Upper lobe of right lung (tissue), 1 donor: ENCODE results near the gene MYO16. TPM values are rescaled to one million over a fixed set of nuclear protein-coding genes. Genes with fewer than 3 reads are reported as not detected.

ENCODE experiments used
- ATAC-seq: fragments of 200-7000 bp; cut with Tn5 transposase; one replicate; pipeline ENCODE4 v1.9.1; 2020; ENCODE audit warnings: mild to moderate bottlenecking, moderate library complexity
- DNase-seq: peaks from one replicate; pipeline ENCODE4 v3.0.0-alpha.2; 2020
- H3K27ac ChIP-seq: fragments of 200-600 bp; one replicate; pipeline ENCODE4 v1.8.0; 2022
- H3K27me3 ChIP-seq: fragments of 200-600 bp; one replicate; pipeline ENCODE4 v1.8.0; 2022; ENCODE audit warnings: mild to moderate bottlenecking
- H3K36me3 ChIP-seq: fragments of 200-600 bp; one replicate; pipeline ENCODE4 v1.8.0; 2022
- H3K4me1 ChIP-seq: fragments of 200-600 bp; one replicate; pipeline ENCODE4 v1.8.0; 2022
- H3K4me3 ChIP-seq: fragments of 200-600 bp; one replicate; pipeline ENCODE4 v1.8.0; 2022; ENCODE audit warnings: mild to moderate bottlenecking
- H3K9me3 ChIP-seq: fragments of 200-600 bp; one replicate; pipeline ENCODE4 v1.8.0; 2022
- intact Hi-C: fragments of 100-400 bp; cut with DNase I; formaldehyde crosslinking; loops from one replicate; pipeline ENCODE4 v1.11.0; 2022
- total RNA-seq: library from RNA; stranded (reverse); fragmentation: NEBNext Ultra II Directional; extraction: Animal tissue kit (Norgen Biotek cat#: 25700); gene quantifications from one replicate; pipeline ENCODE4 v1.2.1, GENCODE V29; 2021
- TF ChIP-seq, protein P1 (sequence below): fragments of 200-600 bp; IDR thresholded peaks from one replicate; pipeline ENCODE4 v1.8.0; 2022; ENCODE audit warnings: antibody characterized with exemption
- donor health status: DM: no; HTN: yes; CAD: no; lungs with severe emphysema.

Gene MYO16
- total RNA-seq, 1 donor from 2014 or later = 0.46 TPM

DNA sequence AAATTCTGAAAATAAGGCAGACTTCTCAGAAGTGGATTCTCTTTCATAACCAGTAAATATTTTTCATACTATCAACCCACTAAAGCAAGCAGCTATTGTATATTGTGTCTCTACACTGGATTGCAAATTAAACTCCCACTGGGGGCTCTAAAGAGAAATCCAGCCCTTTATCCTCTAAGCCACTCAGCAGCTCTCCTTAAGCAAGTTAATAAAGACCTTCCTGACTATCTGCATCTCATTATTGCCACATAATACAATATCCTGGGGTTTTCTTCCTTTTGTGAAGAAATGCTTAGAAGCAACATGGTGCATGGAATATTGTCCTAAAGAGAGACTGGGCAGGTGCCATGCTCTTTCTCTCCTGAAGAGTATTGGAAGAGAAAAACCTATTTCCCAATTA lies 521.3 kb downstream of the MYO16 start:
- Histone ChIP-seq H3K9me3 (no peaks in the 10 kb centered on the region), H3K36me3 (no peaks in the 10 kb centered on the region), H3K4me3 (no peak overlapping the region), H3K27me3 (no peaks in the 10 kb centered on the region), H3K27ac (no peak overlapping the region), H3K4me1 (peaks cover 5% of the 10 kb centered on the region)
- TF ChIP-seq, protein P1, sequence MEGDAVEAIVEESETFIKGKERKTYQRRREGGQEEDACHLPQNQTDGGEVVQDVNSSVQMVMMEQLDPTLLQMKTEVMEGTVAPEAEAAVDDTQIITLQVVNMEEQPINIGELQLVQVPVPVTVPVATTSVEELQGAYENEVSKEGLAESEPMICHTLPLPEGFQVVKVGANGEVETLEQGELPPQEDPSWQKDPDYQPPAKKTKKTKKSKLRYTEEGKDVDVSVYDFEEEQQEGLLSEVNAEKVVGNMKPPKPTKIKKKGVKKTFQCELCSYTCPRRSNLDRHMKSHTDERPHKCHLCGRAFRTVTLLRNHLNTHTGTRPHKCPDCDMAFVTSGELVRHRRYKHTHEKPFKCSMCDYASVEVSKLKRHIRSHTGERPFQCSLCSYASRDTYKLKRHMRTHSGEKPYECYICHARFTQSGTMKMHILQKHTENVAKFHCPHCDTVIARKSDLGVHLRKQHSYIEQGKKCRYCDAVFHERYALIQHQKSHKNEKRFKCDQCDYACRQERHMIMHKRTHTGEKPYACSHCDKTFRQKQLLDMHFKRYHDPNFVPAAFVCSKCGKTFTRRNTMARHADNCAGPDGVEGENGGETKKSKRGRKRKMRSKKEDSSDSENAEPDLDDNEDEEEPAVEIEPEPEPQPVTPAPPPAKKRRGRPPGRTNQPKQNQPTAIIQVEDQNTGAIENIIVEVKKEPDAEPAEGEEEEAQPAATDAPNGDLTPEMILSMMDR = no peak
- ATAC-seq (no peak), DNase-seq (no peak)
- intact Hi-C loops = no loop called here

DNA sequence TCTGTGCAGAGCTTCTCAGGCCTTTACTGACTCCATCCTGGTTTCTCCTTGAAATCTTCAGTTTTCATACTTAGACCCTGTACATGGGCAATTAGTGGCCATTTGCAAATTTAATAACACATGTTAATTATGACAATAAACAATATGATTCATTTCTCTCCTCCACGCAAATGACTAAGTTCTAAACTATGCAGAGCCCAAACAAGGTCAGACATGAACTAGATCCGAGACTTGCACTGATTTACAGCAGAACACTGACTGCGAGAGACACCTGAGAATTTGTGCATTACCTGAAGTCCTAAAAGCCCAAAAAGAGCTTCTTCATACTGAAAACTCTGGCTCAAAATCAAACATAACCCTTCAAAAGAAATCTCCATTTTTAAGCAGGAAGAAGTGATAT lies 521.8 kb downstream of the MYO16 start:
- Histone ChIP-seq H3K4me1 (peaks cover 10% of the 10 kb centered on the region), H3K4me3 (no peak overlapping the region), H3K27ac (no peak overlapping the region), H3K36me3 (no peaks in the 10 kb centered on the region), H3K27me3 (no peaks in the 10 kb centered on the region), H3K9me3 (no peaks in the 10 kb centered on the region)
- TF ChIP-seq, protein P1 = no peak
- intact Hi-C loops = no loop called here
- DNase-seq = no peak
- ATAC-seq = no peak

DNA sequence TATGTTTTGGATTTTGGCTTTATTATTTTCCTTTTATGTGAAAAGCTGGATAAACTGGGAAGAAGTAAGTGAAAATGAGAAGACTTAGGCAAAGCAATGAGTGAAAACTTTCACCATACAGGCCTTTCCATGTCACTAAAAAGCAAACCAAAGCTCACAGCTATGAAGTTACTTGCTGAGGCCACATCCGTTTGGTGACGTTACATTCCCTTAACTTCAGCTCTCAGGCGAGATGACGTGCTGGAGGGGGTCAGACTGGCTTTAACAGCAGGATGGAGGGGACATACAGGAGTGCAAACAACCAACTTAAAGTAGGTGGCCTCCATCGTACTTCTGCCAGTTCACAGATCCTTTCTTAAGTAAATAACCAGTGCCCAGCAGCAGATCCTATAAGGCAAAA lies 522.3 kb downstream of the MYO16 start:
- no peaks in the 10 kb centered on the region for H3K27me3 ChIP-seq
- no peak for ATAC-seq
- TF ChIP-seq, protein P1 = no peak
- no peak overlapping the region for H3K27ac ChIP-seq
- H3K4me1 ChIP-seq = peaks cover 10% of the 10 kb centered on the region
- DNase-seq = no peak
- no peaks in the 10 kb centered on the region for H3K36me3 ChIP-seq
- intact Hi-C loops = no loop called here
- H3K4me3 ChIP-seq = no peak overlapping the region
- H3K9me3 ChIP-seq = no peaks in the 10 kb centered on the region

DNA sequence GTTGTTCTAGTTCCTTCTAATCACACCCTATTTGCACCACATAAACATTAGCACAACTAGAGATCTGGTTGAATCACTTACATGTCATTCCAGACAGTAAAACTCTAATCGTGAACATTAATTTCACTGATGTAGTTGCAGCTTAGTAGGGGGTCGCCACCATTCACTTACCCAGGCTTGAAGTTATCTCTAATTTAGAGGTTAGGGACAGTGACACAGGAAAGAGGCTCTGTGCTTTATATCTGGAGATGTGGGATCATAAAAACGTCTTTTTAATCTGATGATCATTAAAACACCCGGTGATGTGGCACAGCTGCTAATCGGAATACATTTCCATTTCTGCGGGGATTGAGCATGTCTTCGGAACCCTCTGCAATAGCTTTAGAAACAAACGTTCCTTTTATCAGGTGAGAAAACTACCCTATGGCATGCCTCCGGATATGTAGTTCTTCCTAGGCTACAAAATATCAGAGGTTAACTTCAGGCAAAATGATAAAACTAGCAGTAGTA lies 523.0 kb downstream of the MYO16 start:
- TF ChIP-seq, protein P1 = no peak
- Histone ChIP-seq H3K36me3 (no peaks in the 10 kb centered on the region), H3K27me3 (no peaks in the 10 kb centered on the region), H3K9me3 (no peaks in the 10 kb centered on the region), H3K4me3 (no peak overlapping the region), H3K27ac (no peak overlapping the region), H3K4me1 (peaks cover 10% of the 10 kb centered on the region)
- DNase-seq (no peak), ATAC-seq (no peak)
- intact Hi-C loops = no loop called here

DNA sequence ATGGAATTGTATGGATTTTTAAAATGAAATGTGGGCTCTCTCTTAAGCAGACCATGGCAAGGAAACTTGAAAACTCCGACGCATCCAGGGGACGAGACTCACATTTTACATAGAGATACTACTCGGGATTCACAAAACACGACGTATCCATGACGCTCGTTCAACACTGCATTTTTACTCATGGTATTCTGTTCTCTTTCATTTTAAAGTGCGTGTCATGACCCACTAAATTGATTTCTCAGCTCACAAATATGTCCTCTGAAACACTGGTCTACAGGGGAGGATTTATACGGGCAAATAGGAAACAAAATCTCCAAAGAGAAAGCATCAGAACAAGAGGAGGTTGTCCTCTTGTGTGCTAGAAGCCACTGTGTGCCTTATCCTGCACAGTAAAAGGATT lies 523.5 kb downstream of the MYO16 start:
- no peak for DNase-seq
- Histone ChIP-seq H3K4me1 (peaks cover 10% of the 10 kb centered on the region), H3K4me3 (no peak overlapping the region), H3K27ac (no peak overlapping the region), H3K9me3 (no peaks in the 10 kb centered on the region), H3K27me3 (no peaks in the 10 kb centered on the region), H3K36me3 (no peaks in the 10 kb centered on the region)
- intact Hi-C loops = no loop called here
- TF ChIP-seq, protein P1 = no peak
- no peak for ATAC-seq

DNA sequence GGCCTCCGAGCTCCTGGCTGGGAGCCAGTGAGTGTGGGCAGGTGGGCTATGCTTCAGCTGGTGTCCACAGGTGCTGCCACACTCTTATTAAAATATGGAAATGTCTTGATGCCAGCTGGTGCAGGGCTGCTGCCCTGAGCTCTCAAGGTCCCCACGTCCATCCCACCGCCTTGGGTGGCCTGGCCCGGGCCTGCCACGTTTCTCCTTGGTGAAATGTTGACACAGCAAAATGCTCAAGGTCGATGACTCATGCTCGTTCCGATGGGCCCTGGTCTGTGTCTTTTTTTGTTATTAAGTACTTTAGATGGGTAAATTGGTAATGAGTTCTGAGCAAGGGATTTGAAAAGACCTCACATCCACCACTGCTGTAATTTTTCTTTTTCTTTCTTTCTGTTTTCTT lies 524.7 kb downstream of the MYO16 start:
- H3K27me3 ChIP-seq = no peaks in the 10 kb centered on the region
- intact Hi-C loops = no loop called here
- TF ChIP-seq, protein P1 = no peak
- no peak overlapping the region for H3K4me3 ChIP-seq
- DNase-seq (no peak), ATAC-seq (no peak)
- H3K36me3 ChIP-seq = no peaks in the 10 kb centered on the region
- H3K27ac ChIP-seq = no peak overlapping the region
- peaks cover 10% of the 10 kb centered on the region for H3K4me1 ChIP-seq
- H3K9me3 ChIP-seq = no peaks in the 10 kb centered on the region
